Measurements from ENCODE around the gene LRRC15.
A peak's percentile ranks its signal among the peaks of the same experiment; 100 is the strongest.

Gene LRRC15

DNA sequence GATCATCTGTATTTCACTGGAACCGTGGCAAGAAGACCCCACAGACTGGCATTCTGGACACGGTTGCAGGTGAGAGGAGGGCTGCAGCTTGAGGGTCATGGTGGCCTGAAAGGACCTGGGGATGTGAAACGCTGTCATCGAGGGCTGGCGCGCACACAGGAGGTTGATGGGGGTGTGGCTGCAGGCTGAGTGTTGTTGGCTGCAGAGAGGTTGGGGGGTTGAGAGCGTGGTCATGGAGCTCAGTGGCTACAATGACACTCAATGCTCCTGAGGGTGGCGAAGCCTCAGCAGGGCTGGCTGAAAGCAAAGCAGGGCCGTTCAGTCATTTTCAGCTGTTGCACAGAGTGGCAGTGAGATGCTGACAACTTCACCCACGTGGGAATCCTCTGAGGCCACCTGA, 39.4 kb downstream of the LRRC15 start:
- no peak for DNase-seq

DNA sequence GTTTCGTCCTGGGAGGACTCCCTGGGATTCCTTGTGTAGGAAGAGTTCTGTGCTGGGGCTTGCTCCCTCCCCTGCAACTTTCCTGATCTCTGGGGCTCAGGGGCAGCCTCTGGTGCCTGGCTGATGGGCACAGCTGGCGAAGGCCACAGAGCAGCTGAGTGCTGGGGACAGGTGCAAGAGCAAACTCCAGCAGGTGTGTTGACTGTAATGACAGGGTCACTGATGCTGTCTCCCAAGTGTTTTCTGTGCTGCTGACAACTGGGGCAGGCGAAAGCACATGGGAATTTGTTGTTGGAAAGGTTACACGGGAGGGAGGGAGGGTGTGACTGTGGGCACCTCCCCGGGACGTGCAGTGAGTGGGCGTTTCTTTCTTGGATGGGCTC, 40.0 kb downstream of the LRRC15 start:
- no peak for DNase-seq

DNA sequence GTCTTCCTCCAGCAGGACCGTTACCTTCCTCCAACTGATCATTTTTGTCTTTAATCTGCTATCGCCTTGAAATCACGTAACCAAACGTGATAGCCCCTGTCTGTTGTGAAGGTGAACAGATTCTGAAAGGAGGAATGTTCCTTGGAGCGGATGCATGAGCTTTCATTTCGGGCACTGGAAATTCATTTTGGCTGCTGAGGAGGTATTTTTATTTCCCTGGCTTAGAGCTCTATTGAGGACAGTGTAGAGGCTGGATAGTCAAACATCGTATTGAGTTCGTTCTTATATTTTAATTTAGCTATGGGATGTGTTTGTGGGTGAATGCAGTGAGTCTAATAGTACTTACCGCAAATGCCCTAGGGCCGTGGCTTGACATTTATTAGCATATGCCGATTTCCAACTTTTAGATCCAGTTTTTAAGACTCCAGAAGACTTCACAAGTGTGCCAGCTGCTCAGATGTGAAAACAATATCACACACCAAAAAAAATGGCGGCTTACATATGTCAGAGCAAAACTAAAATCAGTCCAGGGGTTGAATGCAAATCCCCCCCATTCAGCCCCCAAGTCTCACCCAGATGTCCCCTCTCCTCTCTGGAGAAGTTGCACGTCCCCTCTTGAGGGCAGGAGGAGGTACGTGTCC, 40.5 kb downstream of the LRRC15 start:
- DNase-seq: no peak

DNA sequence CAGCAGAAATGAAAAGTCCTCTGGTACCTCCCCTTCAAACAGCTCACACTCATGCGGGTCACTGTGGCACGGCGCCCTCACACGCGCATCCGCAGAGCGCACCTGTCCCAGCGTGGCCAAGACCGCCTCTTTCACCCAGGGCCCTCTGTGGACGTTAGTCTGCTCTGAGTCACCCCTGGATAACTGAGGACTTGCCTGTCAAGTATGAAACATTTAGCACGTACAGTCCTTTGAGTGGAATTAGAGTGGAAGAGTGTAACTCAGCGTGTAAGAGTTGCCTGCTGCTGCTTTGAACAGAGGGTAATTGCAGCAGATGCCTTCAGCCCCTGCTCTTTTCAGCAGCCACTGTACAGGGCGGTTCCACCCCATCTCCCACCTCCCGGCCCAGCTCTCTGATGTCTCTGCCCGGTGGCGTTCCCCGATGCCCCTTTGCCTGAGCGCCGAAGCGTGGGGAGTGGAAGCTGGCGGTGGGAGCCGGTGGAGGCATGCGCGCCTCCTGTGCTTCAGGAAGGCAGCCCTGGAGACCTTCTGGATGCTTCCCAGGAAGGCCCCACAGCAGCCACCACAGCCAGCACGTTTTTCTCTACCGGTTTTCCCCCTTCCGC, 41.4 kb downstream of the LRRC15 start:
- no peak for DNase-seq

DNA sequence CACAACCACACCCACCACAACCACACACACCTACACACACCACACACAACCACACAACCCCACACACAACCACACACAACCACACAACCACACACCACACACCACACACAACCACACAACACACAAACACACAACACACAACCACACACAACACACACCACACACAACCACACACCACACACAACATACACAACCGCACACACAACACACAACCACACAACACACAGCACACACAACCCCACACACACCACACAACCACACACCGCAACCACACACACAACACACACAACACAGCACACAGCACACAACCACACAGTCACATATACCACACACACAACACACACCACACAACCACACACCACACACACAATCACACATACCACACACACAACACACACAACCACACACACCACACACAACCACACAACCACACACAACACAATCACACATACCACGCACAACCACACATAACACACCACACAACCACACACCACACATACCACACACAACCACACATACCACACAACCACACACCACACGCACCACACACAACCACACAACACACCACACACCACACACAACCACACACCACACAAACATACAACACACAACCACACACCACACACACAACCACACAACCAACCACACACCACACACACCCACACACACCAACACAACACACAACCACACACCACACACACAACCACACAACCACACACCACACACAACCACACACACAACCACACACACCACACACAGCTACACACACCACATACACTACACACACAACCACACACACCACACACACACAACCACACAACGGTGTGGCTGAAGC, 42.1 kb downstream of the LRRC15 start:
- DNase-seq: no peak

DNA sequence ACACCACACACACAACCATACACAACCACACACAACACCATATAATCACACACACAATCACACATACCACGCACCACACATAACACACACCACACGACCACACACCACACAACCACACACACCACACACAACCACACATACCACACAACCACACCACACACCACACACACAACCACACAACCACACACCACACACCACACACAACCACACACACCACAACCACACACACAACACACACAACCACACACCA, 42.6 kb downstream of the LRRC15 start:
- no peak for DNase-seq

DNA sequence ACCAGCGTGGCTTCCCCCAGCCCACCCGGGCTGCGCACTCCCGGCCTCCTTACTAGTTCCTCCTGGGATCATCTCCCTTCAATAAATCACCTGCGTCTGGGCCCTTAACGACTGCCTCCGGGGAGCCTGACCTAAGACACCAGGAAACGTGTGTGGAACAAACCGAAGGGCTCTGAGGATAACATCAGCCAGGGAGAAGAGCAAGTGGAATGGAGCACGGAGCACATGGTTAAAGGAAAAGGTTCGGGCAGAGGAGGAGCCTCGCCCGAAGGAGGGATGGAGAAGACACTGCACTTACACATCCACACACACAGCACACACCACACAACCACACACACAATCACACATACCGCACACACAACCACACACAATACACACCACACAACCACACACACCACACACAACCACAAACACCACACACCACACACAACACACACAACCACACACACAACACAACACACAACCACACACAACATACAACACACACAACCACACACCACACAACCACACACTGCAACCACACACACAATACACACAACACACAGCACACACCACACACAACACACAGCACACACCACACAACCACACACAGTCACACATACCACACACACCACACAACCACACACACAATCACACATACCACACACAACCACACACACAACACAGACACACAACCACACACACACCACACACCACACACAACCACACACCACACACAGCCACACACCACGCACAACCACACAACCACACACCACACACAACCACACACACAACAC, 43.2 kb downstream of the LRRC15 start:
- DNase-seq: no peak

DNA sequence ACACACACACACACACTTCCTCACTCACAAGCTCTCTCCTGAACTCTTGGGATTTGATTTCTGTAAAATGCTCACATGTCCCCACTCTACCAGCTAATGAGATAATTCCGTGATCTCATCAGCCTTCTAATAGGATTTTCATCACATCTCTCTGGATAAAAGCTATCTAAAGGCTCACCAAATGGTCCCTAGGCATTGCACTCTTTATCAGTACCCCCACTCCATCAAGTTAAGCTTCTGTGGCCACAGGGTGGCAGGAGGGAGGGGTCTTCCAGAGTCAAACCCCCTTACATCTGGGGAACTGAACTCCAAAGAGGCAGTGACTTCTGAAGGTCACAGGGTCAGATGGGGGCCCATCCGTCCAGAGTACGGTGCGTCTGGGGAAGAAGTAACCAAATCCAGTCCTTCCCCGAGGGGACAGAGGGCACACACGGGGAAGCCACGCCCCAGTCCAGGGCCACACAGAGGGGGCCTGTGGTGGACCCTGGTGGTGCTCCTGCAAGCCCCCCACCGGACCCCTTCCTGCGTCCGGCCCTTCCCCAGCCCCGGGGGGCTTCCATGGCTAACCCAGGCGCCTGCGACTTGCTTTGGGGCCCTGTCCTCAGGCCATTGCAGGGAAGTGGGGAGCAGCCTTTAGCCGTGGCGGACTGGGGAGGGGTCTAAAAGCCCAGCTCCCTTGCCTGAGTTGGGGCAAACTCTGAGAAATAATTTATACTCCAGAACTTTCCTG, 44.0 kb downstream of the LRRC15 start:
- DNase-seq: no peak

DNA sequence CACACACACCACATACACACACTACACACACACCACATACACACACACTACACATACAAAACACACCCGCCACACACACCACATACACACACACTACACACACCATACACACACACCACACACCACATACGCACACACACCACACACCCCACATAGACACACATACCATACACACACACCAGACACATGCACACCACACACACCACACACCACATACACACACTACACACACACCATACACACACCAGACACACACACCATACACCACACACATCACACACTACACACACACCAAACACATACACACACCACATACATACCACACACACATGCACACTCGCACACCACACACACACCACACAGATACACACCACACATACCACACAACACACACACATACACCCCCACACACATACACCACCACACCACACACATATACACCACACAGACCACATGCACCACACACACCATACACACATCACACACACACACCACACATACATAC, 44.7 kb downstream of the LRRC15 start:
- DNase-seq: no peak

DNA sequence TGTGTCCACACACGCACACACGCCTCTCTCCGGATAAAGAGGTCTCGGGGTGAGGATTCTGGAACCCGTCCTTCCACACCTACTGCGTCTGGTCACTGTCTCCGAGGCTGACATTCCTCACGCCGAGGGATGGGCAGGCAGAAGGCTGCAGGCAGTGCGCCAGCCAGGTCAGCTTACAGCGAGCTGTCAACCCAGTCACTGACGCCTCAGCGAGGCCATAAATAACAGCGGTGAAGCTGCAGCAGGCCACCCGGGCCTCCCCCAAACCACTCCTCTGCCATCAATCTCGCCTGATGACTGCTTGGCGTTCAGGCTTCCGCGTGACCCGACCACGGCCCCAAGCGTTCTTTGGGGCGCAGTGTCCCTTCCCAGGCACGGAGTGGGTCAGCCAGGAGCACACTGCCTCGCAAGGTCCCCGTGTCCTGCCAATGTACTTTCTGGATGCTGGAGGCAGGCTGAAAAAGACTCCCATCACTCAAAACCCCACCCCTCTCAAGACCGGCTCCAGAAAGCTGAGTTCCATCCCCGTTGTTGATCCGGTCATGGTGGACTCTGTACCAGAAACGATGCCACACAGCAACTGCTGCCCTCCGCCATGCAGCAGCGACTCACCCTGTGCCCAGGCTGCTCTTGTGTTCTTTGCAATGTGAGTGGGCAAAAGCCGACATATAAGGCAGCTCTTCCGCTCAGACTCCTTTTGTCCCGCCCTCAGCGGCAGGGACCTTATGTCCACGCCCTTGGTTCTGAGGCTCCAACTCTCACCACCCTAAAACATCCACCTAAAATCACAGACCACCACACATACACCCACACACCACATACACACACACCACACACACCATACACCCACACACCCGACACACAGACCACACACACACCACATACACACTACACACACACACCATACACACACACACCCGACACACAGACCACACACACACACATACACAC, 45.5 kb downstream of the LRRC15 start:
- no peak for DNase-seq

DNA sequence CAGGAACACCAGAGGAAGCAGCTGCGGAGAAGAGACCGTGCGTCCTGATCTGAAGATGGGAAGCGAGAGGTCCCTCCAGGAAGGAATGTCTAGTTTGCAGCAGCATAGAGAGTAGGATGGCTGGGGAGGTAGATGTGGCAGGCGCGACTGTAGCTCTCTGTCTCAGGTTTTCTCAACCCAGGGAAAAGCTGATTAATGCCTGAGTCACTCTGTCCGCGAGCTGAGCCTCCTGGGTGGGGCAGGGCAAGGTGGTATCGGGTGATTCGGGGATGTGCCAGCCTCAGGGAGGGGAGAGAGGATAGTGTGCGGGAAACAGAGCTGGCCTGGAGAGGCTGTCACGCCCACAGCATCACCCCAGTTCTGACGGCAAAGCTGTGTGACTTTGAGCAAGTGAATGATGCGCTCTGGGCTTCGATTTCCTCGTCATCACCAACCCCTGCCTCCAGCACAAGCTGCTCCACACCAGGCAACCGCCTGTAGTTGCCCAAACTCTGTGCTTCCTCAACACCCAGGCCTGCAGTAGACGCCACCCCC, 46.8 kb downstream of the LRRC15 start:
- no peak for DNase-seq

DNA sequence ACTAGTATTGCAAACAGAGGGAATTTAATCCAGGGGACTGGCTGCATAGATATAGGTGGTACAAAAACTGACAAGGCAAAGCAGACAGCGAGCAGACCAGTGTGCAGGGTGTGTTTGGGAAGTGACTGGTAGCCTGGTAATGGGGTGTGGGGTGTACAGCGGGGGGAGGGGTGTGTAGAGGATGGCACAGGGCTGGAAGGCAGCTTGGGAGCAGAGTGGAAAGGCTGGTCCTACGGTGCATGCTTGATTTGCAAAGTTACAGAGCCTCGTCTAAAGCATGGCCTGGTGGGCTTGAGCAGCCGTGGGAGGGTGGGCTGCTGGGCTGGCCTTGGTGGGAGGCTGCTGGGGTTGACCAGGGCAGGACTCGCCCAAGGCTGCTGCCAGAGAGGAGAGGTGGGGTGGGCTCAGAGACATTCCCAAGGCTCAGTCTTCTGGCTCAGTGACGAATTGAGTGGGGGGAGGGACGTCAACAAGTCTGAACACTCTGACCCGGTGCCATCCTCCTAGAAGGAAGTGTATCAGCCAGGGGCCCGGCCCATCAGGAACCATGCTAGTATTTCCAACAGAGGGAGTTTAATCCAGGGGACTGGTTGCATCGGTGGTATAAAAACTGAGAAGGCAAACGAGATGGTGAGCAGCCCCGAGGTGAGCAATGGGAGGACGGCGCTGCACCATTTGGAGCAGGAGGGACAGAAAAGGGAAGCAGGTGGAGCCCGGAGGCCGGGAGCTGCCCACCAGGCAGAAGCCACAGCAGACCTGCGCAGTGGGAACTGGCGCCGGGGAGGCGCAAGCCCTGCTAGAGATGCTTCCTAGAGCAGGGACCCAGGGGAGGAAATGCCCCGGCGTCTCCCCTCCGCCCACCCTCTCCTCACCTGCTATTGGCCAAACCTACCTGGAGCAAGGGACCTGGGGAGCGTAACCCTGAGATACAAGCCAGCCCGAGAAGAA, 47.6 kb downstream of the LRRC15 start:
- no peak for DNase-seq

DNA sequence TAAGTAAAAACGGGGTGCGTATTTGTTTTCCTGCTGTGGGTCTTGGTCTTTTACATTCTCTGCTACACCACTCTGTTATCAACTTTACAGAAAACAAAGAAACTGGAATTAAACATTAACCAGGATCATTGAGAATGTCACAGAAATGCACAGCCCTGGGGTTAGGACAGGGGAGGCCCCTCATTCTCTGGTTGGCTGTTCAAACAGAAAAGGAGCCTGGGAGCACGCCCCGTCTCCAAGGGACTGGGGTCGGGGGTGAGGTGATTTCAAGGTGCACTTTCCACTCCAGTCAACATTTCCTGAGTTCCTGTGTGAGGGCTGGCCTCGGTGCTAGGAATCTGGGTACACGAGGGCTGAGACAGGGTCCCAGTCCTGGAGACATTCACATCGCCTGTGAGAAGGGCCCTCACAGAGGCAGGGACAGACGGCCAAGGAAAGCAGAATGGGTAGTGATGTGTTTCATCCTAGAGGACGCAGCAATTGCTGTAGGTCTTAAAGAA, 48.7 kb downstream of the LRRC15 start:
- no peak for DNase-seq

DNA sequence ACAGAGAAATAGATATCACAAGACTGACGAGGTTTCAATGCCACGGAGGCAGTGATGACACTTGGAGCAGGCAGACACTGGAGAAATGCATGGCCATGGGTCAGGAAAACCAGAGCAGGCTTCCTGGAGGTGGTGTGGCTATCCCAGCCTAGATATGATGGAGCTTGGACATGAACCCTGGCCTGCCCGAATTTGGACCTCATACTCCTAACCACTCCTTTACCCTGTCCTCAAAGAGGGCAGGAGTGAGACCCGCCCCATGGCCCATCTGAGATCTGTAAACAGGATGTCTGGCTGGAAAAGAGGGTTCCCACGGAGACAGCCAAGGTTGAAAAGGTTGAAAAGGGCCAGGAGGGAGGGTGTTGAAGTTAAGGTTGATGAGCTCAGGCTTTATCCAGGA, 49.4 kb downstream of the LRRC15 start:
- no peak for DNase-seq

DNA sequence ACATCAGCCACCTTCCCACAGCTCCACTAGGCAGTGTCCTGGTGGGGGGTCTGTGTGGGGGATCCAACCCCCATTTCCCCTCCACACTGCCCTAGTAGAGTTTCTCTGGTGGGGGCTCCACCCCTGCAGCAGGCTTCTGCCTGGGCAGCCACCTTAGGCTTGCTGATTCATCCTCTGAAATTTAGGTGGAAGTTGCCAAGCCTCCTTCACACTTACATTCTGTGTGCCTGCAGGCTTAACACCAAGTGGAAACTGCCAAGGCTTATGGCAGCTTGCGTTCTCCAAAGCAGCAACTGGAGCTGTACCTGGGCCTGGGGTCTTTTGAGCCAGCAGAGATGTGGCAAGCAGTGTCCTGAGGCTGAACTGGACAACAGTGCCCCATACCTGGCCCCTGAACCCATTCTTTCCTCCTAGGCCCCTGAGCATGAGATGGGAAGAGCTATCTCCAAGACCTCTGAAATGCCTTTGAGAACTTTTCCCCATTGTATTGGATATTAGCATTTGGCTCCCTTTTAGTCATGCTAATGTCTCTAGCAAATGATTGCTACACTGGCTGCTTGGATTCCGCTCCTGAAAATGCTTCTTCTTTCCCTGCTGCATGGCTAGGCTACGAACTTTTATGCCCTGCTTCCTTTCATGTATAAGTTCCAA, 50.9 kb downstream of the LRRC15 start:
- DNase-seq: no peak

DNA sequence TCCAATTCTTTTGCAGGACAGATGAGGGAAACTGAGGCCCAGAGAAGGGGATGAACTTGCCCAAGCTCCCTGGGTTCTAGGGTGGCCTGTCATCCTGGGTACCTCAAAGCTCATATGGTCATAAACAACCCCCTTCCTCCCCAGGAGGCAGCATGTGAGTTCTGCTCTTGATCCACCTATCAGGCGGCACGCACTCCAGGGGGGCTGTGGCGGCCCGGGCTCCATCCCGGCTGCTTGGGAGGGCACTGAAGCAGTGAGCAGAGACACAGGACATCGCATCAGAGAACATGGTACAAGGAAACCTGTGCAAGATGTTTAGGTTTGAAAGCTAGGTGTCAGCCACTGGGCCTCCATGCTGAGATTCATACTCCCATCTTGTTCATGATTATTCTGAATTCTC, 52.6 kb downstream of the LRRC15 start:
- no peak for DNase-seq

DNA sequence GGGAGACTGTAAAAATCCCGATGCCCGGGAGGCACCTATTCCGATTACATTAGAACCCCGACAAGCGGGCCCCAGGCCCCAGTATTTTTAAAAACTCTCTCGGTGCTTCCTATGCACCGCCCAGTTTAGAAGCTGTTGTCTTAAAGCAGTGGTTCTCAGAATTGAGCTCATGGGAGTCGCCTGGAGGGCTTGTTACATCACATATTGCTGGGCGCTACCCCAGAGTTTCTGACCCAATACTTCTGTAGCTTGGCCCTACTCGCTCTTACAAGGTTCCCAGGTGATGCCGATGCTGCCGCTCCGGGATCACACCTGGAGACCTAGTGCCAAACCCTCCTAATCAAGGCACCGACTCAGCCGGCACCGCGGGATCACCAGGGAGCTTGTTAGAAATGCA, 53.6 kb downstream of the LRRC15 start:
- no peak for DNase-seq

DNA sequence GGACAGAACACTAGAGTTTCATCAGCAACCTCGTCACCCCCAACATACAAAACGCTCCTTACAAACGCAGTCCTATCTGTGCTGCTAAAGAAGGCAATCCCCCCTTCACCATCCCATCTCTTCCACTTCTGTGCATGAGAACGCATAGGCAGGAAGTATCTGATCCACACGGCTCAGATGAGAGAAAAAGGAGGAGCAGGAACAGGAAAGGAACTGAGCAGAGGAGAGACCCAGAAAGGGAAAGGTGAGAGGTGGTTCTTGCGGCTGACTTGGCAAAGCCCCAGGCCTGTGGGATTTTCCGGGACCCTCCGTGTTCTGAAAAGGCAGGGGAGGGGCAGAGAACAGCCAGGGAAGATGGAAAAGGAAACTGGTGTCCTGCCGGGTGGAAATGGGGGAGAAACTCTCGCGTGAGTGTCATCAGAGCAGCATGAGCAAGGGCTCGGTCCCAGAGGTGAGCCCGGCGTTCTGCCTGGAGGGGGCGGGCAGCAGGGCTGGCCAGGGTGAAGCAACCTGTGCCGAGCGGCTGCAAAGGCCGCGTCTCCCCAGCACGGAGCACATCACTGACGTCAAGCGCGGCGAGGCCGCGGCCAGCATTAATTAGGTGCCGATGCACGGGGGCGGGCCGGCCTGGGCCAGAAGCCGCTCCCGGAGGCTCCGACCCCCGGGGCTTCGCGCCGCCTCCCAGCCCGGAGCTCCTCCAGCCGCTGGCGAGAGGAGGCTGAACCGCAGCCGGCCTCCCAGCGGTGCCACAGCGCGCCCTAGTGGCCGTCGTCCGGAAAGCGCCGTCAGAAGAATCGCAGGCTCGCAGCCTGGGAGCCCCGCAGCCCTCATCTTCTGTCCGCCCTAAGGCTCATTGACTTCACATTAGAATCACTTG, 54.2 kb downstream of the LRRC15 start:
- DNase-seq: peak; percentile 64
